WTC11 (cell line): Measurements from ENCODE around the gene KCND3. TPM values are rescaled to one million over a fixed set of nuclear protein-coding genes. Genes with fewer than 3 reads are reported as not detected.

Source experiments
- ATAC-seq: fragments of 200-7000 bp; cut with Tn5 transposase; 2 replicates; pipeline ENCODE4 v1.10.0; 2021; ENCODE audit warnings: mild to moderate bottlenecking, moderate library complexity
- CTCF ChIA-PET: fragments of 300-600 bp; sonication (Branson Sonifier 250); formaldehyde crosslinking; loops from one replicate; lab custom pipeline; 2021; ENCODE audit warnings: antibody characterized with exemption; lab: Charles Lee
- POLR2A ChIA-PET: fragments of 350-600 bp; sonication (Branson Sonifier 250); formaldehyde crosslinking; loops from one replicate; lab custom pipeline; 2021; ENCODE audit warnings: antibody characterized with exemption; lab: Charles Lee
- DNase-seq: peaks from one replicate; pipeline ENCODE4 v3.0.0; 2021; ENCODE audit warnings: low spot score
- H3K27ac Mint-ChIP-seq: 2 replicates; pipeline ENCODE4 v1.8.0; 2021; ENCODE audit warnings: mixed read lengths
- H3K27me3 Mint-ChIP-seq: 2 replicates; pipeline ENCODE4 v1.8.0; 2021; ENCODE audit warnings: low read depth, mild to moderate bottlenecking, moderate library complexity, mixed read lengths
- H3K36me3 Mint-ChIP-seq: 2 replicates; pipeline ENCODE4 v1.8.0; 2021; ENCODE audit warnings: mixed read lengths
- H3K4me1 Mint-ChIP-seq: 2 replicates; pipeline ENCODE4 v1.8.0; 2022; ENCODE audit warnings: mixed read lengths
- H3K4me3 Mint-ChIP-seq: 2 replicates; pipeline ENCODE4 v1.8.0; 2021; ENCODE audit warnings: mild to moderate bottlenecking, moderate library complexity, mixed read lengths
- H3K9me3 Mint-ChIP-seq: 2 replicates; pipeline ENCODE4 v1.8.0; 2021; ENCODE audit warnings: mixed read lengths
- ARID4B ChIP-seq: sonication (generic); formaldehyde crosslinking; IDR thresholded peaks from 2 replicates; pipeline ENCODE4 v1.8.0; 2023; ENCODE audit warnings: missing genetic modification reagents, mild to moderate bottlenecking, borderline replicate concordance
- ATF6 ChIP-seq: sonication (generic); formaldehyde crosslinking; IDR thresholded peaks from 2 replicates; pipeline ENCODE4 v1.8.1; 2023; ENCODE audit warnings: mild to moderate bottlenecking, missing genetic modification reagents
- CBFB ChIP-seq: sonication (generic); formaldehyde crosslinking; IDR thresholded peaks from 2 replicates; pipeline ENCODE4 v1.8.1; 2022; ENCODE audit warnings: mild to moderate bottlenecking, low read depth, missing genetic modification reagents
- ETV6 ChIP-seq: sonication (generic); formaldehyde crosslinking; IDR thresholded peaks from 2 replicates; pipeline ENCODE4 v1.8.1; 2022; ENCODE audit warnings: mild to moderate bottlenecking, missing genetic modification reagents
- FOXK1 ChIP-seq: sonication (generic); formaldehyde crosslinking; IDR thresholded peaks from 2 replicates; pipeline ENCODE4 v1.8.0; 2022; ENCODE audit warnings: mild to moderate bottlenecking, moderate library complexity, missing genetic modification reagents
- GRHL2 ChIP-seq: fragments of 250-450 bp; sonication (Bioruptor Pico); IDR thresholded peaks from 2 replicates; pipeline ENCODE4 v1.8.0; 2022; ENCODE audit warnings: mild to moderate bottlenecking, moderate library complexity; ENCODE audit not compliant: insufficient replicate concordance, severe bottlenecking
- JUN ChIP-seq: sonication (generic); formaldehyde crosslinking; IDR thresholded peaks from 2 replicates; pipeline ENCODE4 v1.8.0; 2023; ENCODE audit warnings: mild to moderate bottlenecking, missing genetic modification reagents
- MYBL2 ChIP-seq: sonication (generic); formaldehyde crosslinking; IDR thresholded peaks from 2 replicates; pipeline ENCODE4 v1.8.1; 2023; ENCODE audit warnings: mild to moderate bottlenecking, moderate library complexity, missing genetic modification reagents
- NFE2L1 ChIP-seq: sonication (generic); formaldehyde crosslinking; IDR thresholded peaks from 2 replicates; pipeline ENCODE4 v1.8.1; 2023; ENCODE audit warnings: missing genetic modification reagents
- NR2C2 ChIP-seq: sonication (generic); formaldehyde crosslinking; IDR thresholded peaks from 2 replicates; pipeline ENCODE4 v1.8.0; 2022; ENCODE audit warnings: mild to moderate bottlenecking, missing genetic modification reagents
- RORB ChIP-seq: fragments of 250-450 bp; sonication (Bioruptor Pico); IDR thresholded peaks from 2 replicates; pipeline ENCODE4 v1.9.0; 2021; ENCODE audit warnings: mild to moderate bottlenecking
- TP53 ChIP-seq: sonication (generic); formaldehyde crosslinking; IDR thresholded peaks from 2 replicates; pipeline ENCODE4 v1.8.1; 2023; ENCODE audit warnings: mild to moderate bottlenecking, missing genetic modification reagents
- USF1 ChIP-seq: sonication (generic); formaldehyde crosslinking; IDR thresholded peaks from 2 replicates; pipeline ENCODE4 v1.8.0; 2022; ENCODE audit warnings: mild to moderate bottlenecking, missing genetic modification reagents
- ZMAT4 ChIP-seq: fragments of 250-450 bp; sonication (Bioruptor Pico); IDR thresholded peaks from 2 replicates; pipeline ENCODE4 v1.9.0; 2021; ENCODE audit warnings: mild to moderate bottlenecking
- ZNF281 ChIP-seq: sonication (generic); formaldehyde crosslinking; IDR thresholded peaks from 2 replicates; pipeline ENCODE4 v1.8.0; 2023; ENCODE audit warnings: mild to moderate bottlenecking, missing genetic modification reagents
- total RNA-seq: library from RNA; stranded (reverse); gene quantifications from 3 replicates; pipeline ENCODE4 v1.2.3, GENCODE V29; 2021
- TF ChIP-seq, protein P1 (sequence below): fragments of 250-450 bp; sonication (Bioruptor Pico); IDR thresholded peaks from 2 replicates; pipeline ENCODE4 v1.9.0; 2021; ENCODE audit warnings: moderate library complexity, mild to moderate bottlenecking, inconsistent platforms, borderline replicate concordance
- TF ChIP-seq, protein P2 (sequence below): sonication (generic); formaldehyde crosslinking; IDR thresholded peaks from 2 replicates; pipeline ENCODE4 v1.8.1; 2022; ENCODE audit warnings: missing genetic modification reagents, borderline replicate concordance
- TF ChIP-seq, protein P3 (sequence below): fragments of 250-450 bp; sonication (Bioruptor Pico); IDR thresholded peaks from 2 replicates; pipeline ENCODE4 v1.8.0; 2021; ENCODE audit warnings: mild to moderate bottlenecking
- TF ChIP-seq, protein P4 (sequence below): sonication (generic); formaldehyde crosslinking; IDR thresholded peaks from 2 replicates; pipeline ENCODE4 v1.8.0; 2022; ENCODE audit warnings: mild to moderate bottlenecking, missing genetic modification reagents

Gene KCND3
- total RNA-seq, 1 experiment from 2014 or later = 0.35 TPM

GRCh38 chr1:111998332-111998731 lies 8.9 kb upstream of the KCND3 start:
- peaks cover 3% of the 10 kb centered on the region; the same call in 1 of the 2 replicates for H3K27me3 Mint-ChIP-seq
- no peaks in the 10 kb centered on the region for H3K36me3 Mint-ChIP-seq
- no peak for DNase-seq
- TF ChIP-seq, protein P1, sequence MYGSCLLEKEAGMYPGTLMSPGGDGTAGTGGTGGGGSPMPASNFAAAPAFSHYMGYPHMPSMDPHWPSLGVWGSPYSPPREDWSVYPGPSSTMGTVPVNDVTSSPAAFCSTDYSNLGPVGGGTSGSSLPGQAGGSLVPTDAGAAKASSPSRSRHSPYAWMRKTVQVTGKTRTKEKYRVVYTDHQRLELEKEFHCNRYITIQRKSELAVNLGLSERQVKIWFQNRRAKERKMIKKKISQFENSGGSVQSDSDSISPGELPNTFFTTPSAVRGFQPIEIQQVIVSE (CRISPR knock-in tag) = no peak
- no peak for TF ChIP-seq NFE2L1 (CRISPR knock-in tag)
- TF ChIP-seq ETV6 = no peak
- TF ChIP-seq JUN (CRISPR knock-in tag) = no peak
- TF ChIP-seq NR2C2 (CRISPR knock-in tag) = no peak
- TF ChIP-seq MYBL2 = no peak
- TF ChIP-seq TP53 (CRISPR knock-in tag) = no peak
- TF ChIP-seq, protein P2, sequence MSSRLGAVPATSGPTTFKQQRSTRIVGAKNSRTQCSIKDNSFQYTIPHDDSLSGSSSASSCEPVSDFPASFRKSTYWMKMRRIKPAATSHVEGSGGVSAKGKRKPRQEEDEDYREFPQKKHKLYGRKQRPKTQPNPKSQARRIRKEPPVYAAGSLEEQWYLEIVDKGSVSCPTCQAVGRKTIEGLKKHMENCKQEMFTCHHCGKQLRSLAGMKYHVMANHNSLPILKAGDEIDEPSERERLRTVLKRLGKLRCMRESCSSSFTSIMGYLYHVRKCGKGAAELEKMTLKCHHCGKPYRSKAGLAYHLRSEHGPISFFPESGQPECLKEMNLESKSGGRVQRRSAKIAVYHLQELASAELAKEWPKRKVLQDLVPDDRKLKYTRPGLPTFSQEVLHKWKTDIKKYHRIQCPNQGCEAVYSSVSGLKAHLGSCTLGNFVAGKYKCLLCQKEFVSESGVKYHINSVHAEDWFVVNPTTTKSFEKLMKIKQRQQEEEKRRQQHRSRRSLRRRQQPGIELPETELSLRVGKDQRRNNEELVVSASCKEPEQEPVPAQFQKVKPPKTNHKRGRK (CRISPR knock-in tag) = no peak
- TF ChIP-seq ZMAT4 (CRISPR knock-in tag) = no peak
- no peak overlapping the region for H3K4me3 Mint-ChIP-seq
- peaks cover 12% of the 10 kb centered on the region for H3K4me1 Mint-ChIP-seq
- ChIA-PET POLR2A (no interaction called here), CTCF (no interaction called here)
- no peak for ATAC-seq
- H3K9me3 Mint-ChIP-seq = no peaks in the 10 kb centered on the region
- no peak overlapping the region for H3K27ac Mint-ChIP-seq

DNA sequence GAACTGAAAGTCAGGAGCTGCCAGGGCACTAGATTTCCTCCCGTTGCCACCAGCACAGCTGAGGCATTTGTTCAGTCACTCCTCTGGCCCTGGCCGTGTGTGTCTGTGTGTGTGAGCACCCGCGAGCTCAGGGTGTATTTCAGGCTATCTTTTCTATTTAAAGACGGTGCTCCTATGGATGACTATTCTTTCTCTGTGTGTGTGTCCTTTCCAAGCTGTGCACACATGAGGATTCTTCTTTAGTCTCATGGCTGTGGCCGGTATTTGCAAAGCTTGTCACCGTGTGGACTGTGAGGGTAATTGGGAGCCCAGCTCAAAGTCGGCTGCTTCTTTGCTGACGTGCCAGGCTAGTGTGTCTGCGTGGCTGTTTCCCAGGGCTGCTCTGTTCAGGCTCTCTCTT lies 3.0 kb upstream of the KCND3 start:
- peaks cover 50% of the 10 kb centered on the region for H3K27me3 Mint-ChIP-seq
- H3K4me1 Mint-ChIP-seq = peaks cover 26% of the 10 kb centered on the region
- POLR2A ChIA-PET = interaction anchor here (1.0 kb wide), 1 partner anchor 9 kb away, joined by 5 read pairs; no protein-coding TSS in a partner anchor
- no peaks in the 10 kb centered on the region for H3K9me3 Mint-ChIP-seq
- DNase-seq = no peak
- H3K27ac Mint-ChIP-seq = no peak overlapping the region
- CTCF ChIA-PET = interaction anchor here (0.7 to 2.6 kb wide), 14 partner anchors 10 to 377 kb away, joined by 3 to 10 read pairs (median 3); no protein-coding TSS in a partner anchor
- no peak for ATAC-seq
- H3K4me3 Mint-ChIP-seq = no peak overlapping the region
- no peaks in the 10 kb centered on the region for H3K36me3 Mint-ChIP-seq
- TF ChIP-seq GRHL2 (CRISPR knock-in tag) (no peak), ZNF281 (no peak), ATF6 (no peak), TP53 (CRISPR knock-in tag) (no peak), FOXK1 (CRISPR knock-in tag) (no peak), ARID4B (CRISPR knock-in tag) (no peak), CBFB (CRISPR knock-in tag) (no peak), RORB (CRISPR knock-in tag) (no peak), USF1 (CRISPR knock-in tag) (no peak)
- TF ChIP-seq, protein P3, sequence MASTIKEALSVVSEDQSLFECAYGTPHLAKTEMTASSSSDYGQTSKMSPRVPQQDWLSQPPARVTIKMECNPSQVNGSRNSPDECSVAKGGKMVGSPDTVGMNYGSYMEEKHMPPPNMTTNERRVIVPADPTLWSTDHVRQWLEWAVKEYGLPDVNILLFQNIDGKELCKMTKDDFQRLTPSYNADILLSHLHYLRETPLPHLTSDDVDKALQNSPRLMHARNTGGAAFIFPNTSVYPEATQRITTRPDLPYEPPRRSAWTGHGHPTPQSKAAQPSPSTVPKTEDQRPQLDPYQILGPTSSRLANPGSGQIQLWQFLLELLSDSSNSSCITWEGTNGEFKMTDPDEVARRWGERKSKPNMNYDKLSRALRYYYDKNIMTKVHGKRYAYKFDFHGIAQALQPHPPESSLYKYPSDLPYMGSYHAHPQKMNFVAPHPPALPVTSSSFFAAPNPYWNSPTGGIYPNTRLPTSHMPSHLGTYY = no peak
- TF ChIP-seq, protein P4, sequence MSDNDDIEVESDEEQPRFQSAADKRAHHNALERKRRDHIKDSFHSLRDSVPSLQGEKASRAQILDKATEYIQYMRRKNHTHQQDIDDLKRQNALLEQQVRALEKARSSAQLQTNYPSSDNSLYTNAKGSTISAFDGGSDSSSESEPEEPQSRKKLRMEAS (CRISPR knock-in tag) = no peak
